Activated naive CD4-positive, alpha-beta T cell treated with anti-CD3 and anti-CD28 coated beads, Interleukin-2, amount 10 ng/mL, durations not matched to agents 7 days and 5 days (primary cell): ENCODE results near the gene LDB3.

ENCODE experiments used
- CTCF ChIA-PET: fragments of 350-600 bp; sonication (Branson Sonifier 250); formaldehyde crosslinking; loops from one replicate; lab custom pipeline; 2021; ENCODE audit warnings: antibody characterized with exemption; lab: Charles Lee
- DNase-seq: peaks from one replicate; pipeline ENCODE4 v3.0.0-alpha.2; 2020
- H3K27ac Mint-ChIP-seq: one replicate; pipeline ENCODE4 v1.8.0; 2021; ENCODE audit warnings: mild to moderate bottlenecking, moderate library complexity, mixed read lengths
- H3K27me3 Mint-ChIP-seq: one replicate; pipeline ENCODE4 v1.8.0; 2021; ENCODE audit warnings: mild to moderate bottlenecking, mixed read lengths
- H3K36me3 Mint-ChIP-seq: one replicate; pipeline ENCODE4 v1.8.0; 2021; ENCODE audit warnings: mixed read lengths
- H3K4me1 Mint-ChIP-seq: one replicate; pipeline ENCODE4 v1.8.0; 2021; ENCODE audit warnings: mixed read lengths
- H3K4me3 Mint-ChIP-seq: one replicate; pipeline ENCODE4 v1.8.0; 2021; ENCODE audit warnings: mild to moderate bottlenecking, moderate library complexity, mixed read lengths
- H3K9me3 Mint-ChIP-seq: one replicate; pipeline ENCODE4 v1.8.0; 2021; ENCODE audit warnings: mixed read lengths

The LDB3 gene

GRCh38 chr10:86665868-86666267 lies 2.4 kb upstream of the LDB3 start:
- CTCF ChIA-PET, result no interaction called here
- Mint-ChIP-seq H3K4me3 (no peak overlapping the region), H3K36me3 (no peaks in the 10 kb centered on the region), H3K27me3 (no peaks in the 10 kb centered on the region), H3K27ac (no peak overlapping the region), H3K4me1 (no peaks in the 10 kb centered on the region), H3K9me3 (no peaks in the 10 kb centered on the region)
- DNase-seq, result no peak

- CTCF ChIA-PET, result no interaction called here
- Mint-ChIP-seq H3K27ac (no peak overlapping the region), H3K27me3 (no peaks in the 10 kb centered on the region), H3K36me3 (no peaks in the 10 kb centered on the region), H3K9me3 (no peaks in the 10 kb centered on the region), H3K4me1 (no peaks in the 10 kb centered on the region), H3K4me3 (no peak overlapping the region)
- DNase-seq, result no peak
Observed at GRCh38 chr10:86666538-86666937, 1.8 kb upstream of the LDB3 start.

- no peak overlapping the region for H3K27ac Mint-ChIP-seq
- H3K9me3 Mint-ChIP-seq, result no peaks in the 10 kb centered on the region
- no peaks in the 10 kb centered on the region for H3K27me3 Mint-ChIP-seq
- DNase-seq, result no peak
- CTCF ChIA-PET, result no interaction called here
- H3K4me1 Mint-ChIP-seq, result no peaks in the 10 kb centered on the region
- H3K36me3 Mint-ChIP-seq, result no peaks in the 10 kb centered on the region
- no peak overlapping the region for H3K4me3 Mint-ChIP-seq
Observed at GRCh38 chr10:86667421-86668181, 710 bp upstream of the LDB3 start.

- H3K27ac Mint-ChIP-seq, result no peak overlapping the region
- no peak overlapping the region for H3K4me3 Mint-ChIP-seq
- no peaks in the 10 kb centered on the region for H3K36me3 Mint-ChIP-seq
- DNase-seq, result no peak
- H3K27me3 Mint-ChIP-seq, result peaks cover 15% of the 10 kb centered on the region
- CTCF ChIA-PET, result no interaction called here
- no peaks in the 10 kb centered on the region for H3K4me1 Mint-ChIP-seq
- no peaks in the 10 kb centered on the region for H3K9me3 Mint-ChIP-seq
Observed at GRCh38 chr10:86670290-86670811, 2.0 kb downstream of the LDB3 start.

DNA sequence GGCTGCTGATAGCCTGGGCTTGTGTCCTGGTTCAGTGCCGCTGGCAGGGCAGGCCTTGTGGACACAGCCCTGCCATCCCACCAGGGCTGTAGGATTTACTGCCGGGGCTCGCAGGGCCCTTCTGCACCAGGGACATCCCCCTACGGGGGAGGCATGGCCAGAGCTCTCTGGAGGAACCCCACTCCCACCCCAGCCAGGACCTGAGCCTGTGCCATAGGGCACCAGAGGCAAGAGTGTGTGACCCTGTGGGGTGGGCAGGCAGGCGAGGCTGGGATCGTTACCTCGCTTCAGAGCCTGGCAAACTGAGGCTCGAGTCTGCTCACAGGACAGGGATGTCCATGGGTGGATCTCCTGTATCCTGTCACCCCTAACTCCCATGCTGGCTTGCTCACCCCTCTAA lies 2.6 kb downstream of the LDB3 start:
- CTCF ChIA-PET, result no interaction called here
- no peaks in the 10 kb centered on the region for H3K36me3 Mint-ChIP-seq
- H3K27me3 Mint-ChIP-seq, result peaks cover 15% of the 10 kb centered on the region
- no peak for DNase-seq
- no peak overlapping the region for H3K27ac Mint-ChIP-seq
- H3K4me1 Mint-ChIP-seq, result no peaks in the 10 kb centered on the region
- no peak overlapping the region for H3K4me3 Mint-ChIP-seq
- no peaks in the 10 kb centered on the region for H3K9me3 Mint-ChIP-seq

GRCh38 chr10:86671419-86671818 lies 3.1 kb downstream of the LDB3 start:
- no peak overlapping the region for H3K27ac Mint-ChIP-seq
- CTCF ChIA-PET, result no interaction called here
- H3K4me3 Mint-ChIP-seq, result no peak overlapping the region
- no peaks in the 10 kb centered on the region for H3K4me1 Mint-ChIP-seq
- no peaks in the 10 kb centered on the region for H3K36me3 Mint-ChIP-seq
- no peak for DNase-seq
- peaks cover 18% of the 10 kb centered on the region for H3K27me3 Mint-ChIP-seq
- no peaks in the 10 kb centered on the region for H3K9me3 Mint-ChIP-seq

- Mint-ChIP-seq H3K27me3 (peaks cover 19% of the 10 kb centered on the region), H3K27ac (no peak overlapping the region), H3K4me3 (no peak overlapping the region), H3K36me3 (no peaks in the 10 kb centered on the region), H3K4me1 (no peaks in the 10 kb centered on the region), H3K9me3 (no peaks in the 10 kb centered on the region)
- no peak for DNase-seq
- CTCF ChIA-PET, result no interaction called here
Observed at GRCh38 chr10:86671985-86672710, 3.8 kb downstream of the LDB3 start.

DNA sequence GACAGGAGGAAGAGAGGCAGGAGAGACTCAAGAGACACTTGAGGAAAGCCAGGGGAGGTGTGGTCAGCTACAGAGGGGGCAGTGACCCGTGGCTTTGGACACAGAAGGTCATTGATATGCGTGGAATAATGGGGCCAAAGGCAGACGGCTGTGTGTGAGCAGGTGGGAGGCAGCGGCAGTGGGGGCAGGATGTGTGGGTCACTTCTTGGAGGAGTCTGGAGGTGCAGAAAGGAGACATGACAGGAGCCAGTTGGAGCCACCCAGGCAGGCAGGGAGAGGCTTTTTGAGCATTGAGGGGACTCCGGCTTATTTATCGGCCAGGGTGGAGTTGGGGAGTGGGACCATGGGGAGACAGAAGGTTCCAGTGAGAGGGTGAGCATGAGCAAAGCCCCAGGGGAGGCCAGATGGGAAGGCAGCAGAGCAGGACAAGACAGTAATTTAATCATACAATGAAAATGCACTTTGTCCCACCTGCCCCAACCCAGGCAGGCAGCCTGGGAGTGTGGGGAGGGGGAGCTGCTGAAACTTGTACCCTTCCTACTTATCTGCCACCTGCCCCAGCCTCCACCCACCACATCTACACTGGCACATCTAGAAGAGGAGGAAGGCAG lies 5.0 kb downstream of the LDB3 start:
- no peaks in the 10 kb centered on the region for H3K36me3 Mint-ChIP-seq
- no peak for DNase-seq
- H3K4me1 Mint-ChIP-seq, result no peaks in the 10 kb centered on the region
- H3K27ac Mint-ChIP-seq, result no peak overlapping the region
- H3K27me3 Mint-ChIP-seq, result peaks cover 19% of the 10 kb centered on the region
- CTCF ChIA-PET, result no interaction called here
- H3K9me3 Mint-ChIP-seq, result no peaks in the 10 kb centered on the region
- no peak overlapping the region for H3K4me3 Mint-ChIP-seq

DNA sequence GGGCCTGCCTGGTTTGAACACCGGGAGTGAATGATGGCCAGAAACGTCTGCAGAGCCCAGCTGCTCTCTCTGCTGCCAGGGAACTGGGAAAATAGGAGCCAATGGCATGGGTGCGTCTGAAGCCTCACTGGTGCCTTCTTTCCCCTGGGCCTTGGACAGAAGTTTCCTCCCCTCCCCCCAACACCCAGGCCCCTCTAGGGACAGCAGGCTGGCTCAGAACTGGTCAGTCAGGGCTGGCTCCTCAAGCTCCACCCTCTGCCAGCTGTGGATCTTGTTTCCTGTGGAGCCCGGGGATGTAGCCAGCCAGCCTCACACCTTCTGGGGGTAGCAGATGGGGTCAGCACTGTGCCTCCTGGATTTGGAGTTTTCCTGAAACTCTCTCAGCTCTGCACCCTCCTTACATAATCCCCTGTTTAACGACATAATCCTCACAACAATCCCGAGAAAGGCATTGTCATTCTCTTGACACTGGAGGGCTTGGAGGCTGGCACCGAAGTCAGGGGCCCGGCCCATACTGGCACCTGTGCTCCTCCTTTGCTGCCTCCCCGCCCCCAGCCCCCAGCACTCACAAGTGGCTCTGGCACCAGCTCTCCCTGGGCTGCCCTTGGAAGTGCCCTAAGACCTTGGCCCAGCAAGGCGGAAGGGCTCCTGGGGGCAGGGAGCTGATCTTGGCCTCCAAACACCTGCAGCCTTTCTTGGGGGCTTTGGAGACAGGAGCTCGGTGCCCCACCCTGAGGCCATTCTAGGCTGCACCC lies 5.7 kb downstream of the LDB3 start:
- Mint-ChIP-seq H3K27ac (no peak overlapping the region), H3K4me3 (no peak overlapping the region), H3K27me3 (peaks cover 21% of the 10 kb centered on the region), H3K9me3 (no peaks in the 10 kb centered on the region), H3K36me3 (no peaks in the 10 kb centered on the region), H3K4me1 (no peaks in the 10 kb centered on the region)
- CTCF ChIA-PET, result no interaction called here
- no peak for DNase-seq

DNA sequence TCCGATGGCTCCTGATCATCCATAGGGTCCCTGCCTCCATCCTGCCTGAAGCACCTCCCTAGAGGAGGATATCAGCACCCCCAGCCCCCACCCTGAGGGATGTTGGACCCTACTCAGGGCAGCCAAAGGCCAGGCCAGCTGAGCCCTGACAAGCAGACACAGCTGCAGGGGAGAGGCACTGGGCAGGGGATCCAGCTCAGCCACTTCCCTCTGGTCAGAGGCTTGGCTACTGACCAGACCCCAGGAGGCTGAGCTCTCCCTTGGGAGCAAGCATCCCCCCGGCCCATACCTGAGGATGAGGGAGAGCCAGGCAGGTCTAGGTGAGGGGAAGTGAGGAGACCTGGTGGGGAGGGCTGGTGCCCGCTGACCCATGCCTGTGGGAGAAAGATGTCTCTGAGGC lies 6.6 kb downstream of the LDB3 start:
- no peak overlapping the region for H3K4me3 Mint-ChIP-seq
- no peak for DNase-seq
- no peak overlapping the region for H3K27ac Mint-ChIP-seq
- H3K9me3 Mint-ChIP-seq, result no peaks in the 10 kb centered on the region
- no peaks in the 10 kb centered on the region for H3K4me1 Mint-ChIP-seq
- no peaks in the 10 kb centered on the region for H3K36me3 Mint-ChIP-seq
- CTCF ChIA-PET, result no interaction called here
- H3K27me3 Mint-ChIP-seq, result peaks cover 27% of the 10 kb centered on the region

GRCh38 chr10:86677374-86677773 lies 9.1 kb downstream of the LDB3 start:
- Mint-ChIP-seq H3K4me3 (no peak overlapping the region), H3K4me1 (no peaks in the 10 kb centered on the region), H3K9me3 (no peaks in the 10 kb centered on the region), H3K36me3 (no peaks in the 10 kb centered on the region), H3K27ac (no peak overlapping the region), H3K27me3 (peaks cover 29% of the 10 kb centered on the region)
- CTCF ChIA-PET, result no interaction called here
- DNase-seq, result no peak

- Mint-ChIP-seq H3K9me3 (no peaks in the 10 kb centered on the region), H3K27me3 (peaks cover 26% of the 10 kb centered on the region), H3K4me1 (no peaks in the 10 kb centered on the region), H3K4me3 (no peak overlapping the region), H3K27ac (no peak overlapping the region), H3K36me3 (no peaks in the 10 kb centered on the region)
- DNase-seq, result no peak
- CTCF ChIA-PET, result no interaction called here
Observed at GRCh38 chr10:86678999-86679792, 10.9 kb downstream of the LDB3 start.

DNA sequence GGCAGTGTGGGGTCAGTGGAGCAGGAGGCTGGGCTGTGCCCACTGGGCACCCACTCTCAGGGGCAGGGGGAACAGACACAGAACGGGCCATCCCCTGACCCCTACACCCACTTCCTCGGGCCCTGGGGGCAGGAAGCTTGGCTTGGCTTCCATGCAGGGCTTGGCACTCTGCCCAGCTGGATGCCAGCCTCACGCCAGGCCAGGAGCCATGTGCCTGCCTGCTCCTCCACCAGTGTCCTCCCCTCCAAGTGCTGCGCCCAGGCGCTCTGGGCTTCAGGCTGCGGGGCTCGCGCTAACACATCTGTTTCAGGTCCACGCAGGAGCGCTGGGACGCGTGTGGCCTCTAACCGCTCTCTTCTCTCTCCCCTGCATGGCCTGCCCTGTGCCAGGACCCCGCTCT lies 12.7 kb downstream of the LDB3 start:
- no peak overlapping the region for H3K27ac Mint-ChIP-seq
- DNase-seq, result no peak
- no peaks in the 10 kb centered on the region for H3K36me3 Mint-ChIP-seq
- no peaks in the 10 kb centered on the region for H3K9me3 Mint-ChIP-seq
- no peaks in the 10 kb centered on the region for H3K4me1 Mint-ChIP-seq
- H3K27me3 Mint-ChIP-seq, result peaks cover 18% of the 10 kb centered on the region
- CTCF ChIA-PET, result interaction anchor here (1.2 kb wide), 1 partner anchor 9 kb away, joined by 3 read pairs; no protein-coding TSS in a partner anchor
- no peak overlapping the region for H3K4me3 Mint-ChIP-seq
